AG09309 (cell line): ENCODE data around the gene CCSAP.

Source experiments
- DNase-seq: peaks from one replicate; pipeline ENCODE4 v3.0.0-alpha.2; 2010; ENCODE audit warnings: low read depth
- H3K4me3 ChIP-seq: 2 replicates; pipeline ENCODE4 v1.5.1; 2011; ENCODE audit warnings: mild to moderate bottlenecking, low read depth, low read length, moderate library complexity; ENCODE audit not compliant: control insufficient read depth
- CTCF ChIP-seq: IDR thresholded peaks from 2 replicates; pipeline ENCODE4 v1.5.1; 2011; ENCODE audit warnings: mild to moderate bottlenecking, low read depth, low read length, inconsistent platforms; ENCODE audit not compliant: insufficient read depth, control insufficient read depth; ENCODE audit errors: missing control alignments

Gene CCSAP

DNA sequence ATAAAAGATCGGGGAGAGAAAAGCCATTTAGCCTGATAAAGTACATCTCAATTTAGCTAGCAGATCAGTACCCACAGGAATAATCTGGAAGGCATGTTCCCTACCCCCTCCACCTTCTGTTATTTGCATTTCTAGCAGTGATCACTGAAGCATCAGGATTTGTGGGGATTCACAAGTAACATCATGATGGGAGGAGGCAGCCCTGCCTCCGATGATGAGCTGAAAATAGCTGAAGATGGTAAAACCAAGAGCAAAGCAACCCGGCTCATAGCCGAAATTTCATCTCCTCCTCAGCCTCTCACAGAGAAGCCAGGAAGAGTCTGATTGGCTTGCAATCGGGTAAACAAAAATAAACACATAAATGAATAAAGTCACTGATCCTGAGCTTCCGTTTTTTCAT, 2.4 kb downstream of the CCSAP start:
- TF ChIP-seq CTCF: no peak
- no peak overlapping the region for H3K4me3 ChIP-seq
- DNase-seq: no peak

GRCh38 chr1:229339520-229339919, 3.3 kb downstream of the CCSAP start:
- H3K4me3 ChIP-seq: no peak overlapping the region
- TF ChIP-seq CTCF: no peak
- no peak for DNase-seq

GRCh38 chr1:229339086-229339485, 3.8 kb downstream of the CCSAP start:
- no peak for TF ChIP-seq CTCF
- no peak overlapping the region for H3K4me3 ChIP-seq
- DNase-seq: no peak

- DNase-seq: no peak
- TF ChIP-seq CTCF: no peak
- no peak overlapping the region for H3K4me3 ChIP-seq
These were observed 6.5 kb downstream of the CCSAP start for GRCh38 chr1:229336345-229336744.

DNA sequence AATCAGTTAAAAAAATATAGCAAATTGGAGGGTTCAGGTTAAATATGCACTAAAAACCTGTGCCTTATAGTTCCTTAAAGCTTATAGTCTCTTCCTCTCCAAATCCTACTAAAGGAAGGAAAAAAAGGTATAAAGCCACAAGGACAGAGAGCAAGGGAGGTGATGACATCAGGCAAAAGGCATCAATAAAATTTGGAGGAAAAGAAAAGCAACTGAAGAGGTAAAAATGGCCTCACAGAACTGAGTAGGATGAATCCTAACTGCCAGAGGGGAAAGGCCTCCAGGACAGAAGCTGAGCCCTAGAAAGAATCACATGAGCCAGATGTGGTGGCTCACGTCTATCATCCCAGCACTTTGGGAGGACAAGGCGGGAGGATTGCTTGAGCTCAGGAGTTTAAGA, 8.1 kb downstream of the CCSAP start:
- H3K4me3 ChIP-seq: no peak overlapping the region
- DNase-seq: no peak
- TF ChIP-seq CTCF: no peak

- no peak for DNase-seq
- no peak overlapping the region for H3K4me3 ChIP-seq
- no peak for TF ChIP-seq CTCF
These were observed 8.6 kb downstream of the CCSAP start for GRCh38 chr1:229334269-229334668.
